ENCODE results near the gene DGKA.
"Not testable (repeated sequence)": the region's sequence is repeated elsewhere in the genome, so short reads cannot be mapped to it uniquely, and the experiment has no call there.

Gene DGKA

GRCh38 chr12:55984861-55985260 lies 53.9 kb downstream of the DGKA start:
- ATAC-seq (replicated peaks): no peak
- H3K4me3 Mint-ChIP-seq: no peak overlapping the region
- no peaks in the 10 kb centered on the region for H3K27me3 Mint-ChIP-seq
- no peaks in the 10 kb centered on the region for H3K9me3 Mint-ChIP-seq
- DNase-seq: no peak
- H3K4me1 Mint-ChIP-seq: peaks cover 20 to 36% of the 10 kb centered on the region in 2 donors
- peaks cover 31 to 47% of the 10 kb centered on the region in 2 donors for H3K36me3 Mint-ChIP-seq
- H3K27ac Mint-ChIP-seq: no peak overlapping the region

- DNase-seq (no peak), ATAC-seq (replicated peaks) (no peak)
- Mint-ChIP-seq H3K4me1 (peaks cover 18 to 31% of the 10 kb centered on the region in 2 donors), H3K27ac (no peak overlapping the region), H3K4me3 (no peak overlapping the region), H3K27me3 (no peaks in the 10 kb centered on the region), H3K36me3 (peaks cover 31 to 45% of the 10 kb centered on the region in 2 donors), H3K9me3 (no peaks in the 10 kb centered on the region)
Observed at GRCh38 chr12:55985341-55985740, 54.4 kb downstream of the DGKA start.

DNA sequence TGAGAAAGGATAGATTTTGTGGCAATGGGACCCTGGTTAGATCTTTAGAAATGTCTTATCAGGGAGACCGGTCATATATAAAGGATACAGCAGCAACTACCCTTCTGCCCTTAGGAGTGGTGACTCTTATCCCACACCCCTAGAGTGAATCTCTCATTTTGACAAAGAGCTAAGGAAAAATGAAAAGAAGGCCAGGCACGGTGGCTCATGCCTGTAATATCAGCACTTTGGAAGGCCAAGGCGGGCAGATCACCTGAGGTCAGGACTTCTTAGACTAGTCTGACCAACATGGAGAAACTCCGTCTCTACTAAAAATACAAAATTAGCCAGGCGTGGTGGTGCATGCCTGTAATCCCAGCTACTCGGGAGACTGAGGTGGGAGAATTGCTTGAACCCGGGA lies 55.0 kb downstream of the DGKA start:
- not testable (repeated sequence) for DNase-seq; H3K4me3 Mint-ChIP-seq; H3K9me3 Mint-ChIP-seq; H3K27me3 Mint-ChIP-seq; ATAC-seq (replicated peaks); H3K27ac Mint-ChIP-seq
- Mint-ChIP-seq H3K36me3 (peaks cover 31 to 46% of the 10 kb centered on the region in 2 donors), H3K4me1 (peaks cover 18 to 25% of the 10 kb centered on the region in 2 donors)

DNA sequence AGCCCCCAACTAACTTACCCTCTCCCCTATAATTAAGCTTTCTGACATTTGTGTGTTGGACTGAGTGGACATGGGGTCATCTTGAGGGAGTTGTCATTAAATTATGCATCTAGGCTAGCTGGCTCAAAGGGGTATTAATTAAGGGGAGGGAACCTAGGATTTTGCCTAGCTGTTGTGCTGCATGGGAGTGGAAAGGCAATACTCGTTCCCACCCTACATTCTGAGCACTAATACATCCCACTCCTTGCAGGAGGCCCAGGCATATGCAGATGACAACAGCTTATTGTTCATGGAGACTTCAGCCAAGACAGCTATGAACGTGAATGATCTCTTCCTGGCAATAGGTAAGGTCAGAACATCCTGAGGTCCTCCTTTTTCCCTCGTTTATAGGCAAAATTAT lies 60.1 kb downstream of the DGKA start:
- H3K27me3 Mint-ChIP-seq: no peaks in the 10 kb centered on the region
- DNase-seq (no peak), ATAC-seq (replicated peaks) (no peak)
- H3K4me3 Mint-ChIP-seq: no peak overlapping the region
- H3K36me3 Mint-ChIP-seq: peaks cover 40 to 54% of the 10 kb centered on the region in 2 donors
- H3K9me3 Mint-ChIP-seq: no peaks in the 10 kb centered on the region
- H3K4me1 Mint-ChIP-seq: peaks cover 2 to 4% of the 10 kb centered on the region in 2 donors
- no peak overlapping the region for H3K27ac Mint-ChIP-seq

DNA sequence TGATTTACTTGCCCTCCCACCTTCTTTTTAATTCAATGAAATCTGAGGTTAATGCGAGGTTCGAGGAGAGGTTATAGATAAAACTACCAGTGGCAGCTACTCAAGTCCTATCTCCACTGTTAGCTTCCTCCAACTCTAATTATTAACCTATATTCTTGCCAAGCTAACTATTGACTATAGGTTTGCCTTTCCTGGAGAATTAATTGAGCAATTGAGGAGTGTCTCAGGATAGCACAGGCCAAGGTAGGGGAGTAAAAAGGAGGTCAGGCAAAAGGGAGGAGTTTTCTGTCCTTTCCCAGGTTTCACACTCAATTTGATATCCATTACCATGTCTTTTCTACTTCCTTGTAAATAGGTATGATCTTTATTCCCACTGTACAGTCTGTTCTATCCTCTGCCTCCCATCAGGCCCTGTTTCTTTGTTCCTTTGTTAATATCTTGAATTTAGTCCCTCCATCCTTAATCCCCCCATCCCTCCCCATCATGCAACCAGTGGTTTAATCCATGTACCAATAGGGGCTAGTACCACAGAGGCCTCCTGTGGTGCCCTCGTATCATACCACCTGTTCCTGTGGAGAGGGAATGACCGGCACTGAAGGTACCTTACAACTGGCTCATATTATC lies 62.4 kb downstream of the DGKA start:
- no peaks in the 10 kb centered on the region for H3K9me3 Mint-ChIP-seq
- peaks cover 37 to 53% of the 10 kb centered on the region in 2 donors for H3K36me3 Mint-ChIP-seq
- no peak for ATAC-seq (replicated peaks)
- peaks cover 12 to 19% of the 10 kb centered on the region in 2 donors for H3K4me1 Mint-ChIP-seq
- H3K4me3 Mint-ChIP-seq: no peak overlapping the region
- H3K27ac Mint-ChIP-seq: peak overlapping the region; percentile 25
- DNase-seq: no peak
- H3K27me3 Mint-ChIP-seq: peaks cover 0 to 6% of the 10 kb centered on the region in 2 donors

DNA sequence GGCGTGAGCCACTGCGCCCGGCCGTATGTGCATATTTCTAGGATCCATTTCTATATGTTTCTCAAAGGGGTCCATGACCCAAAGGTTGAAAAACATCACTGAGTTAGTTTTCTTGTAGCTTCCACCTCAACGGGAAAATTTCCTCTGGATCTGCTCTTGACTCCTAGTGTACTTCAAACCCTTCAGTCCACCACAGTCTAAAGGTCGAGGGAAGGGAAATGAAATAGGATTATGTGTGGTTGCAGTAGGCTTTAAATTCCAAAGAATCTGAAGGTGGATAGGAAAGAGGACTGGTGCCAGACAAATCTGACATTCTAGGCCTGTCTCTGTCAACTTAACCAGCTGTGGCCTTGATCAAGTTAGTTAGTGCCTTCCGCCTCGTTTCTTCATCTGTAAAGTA lies 64.4 kb downstream of the DGKA start:
- H3K4me1 Mint-ChIP-seq: peaks cover 12 to 19% of the 10 kb centered on the region in 2 donors
- DNase-seq: no peak
- peaks cover 33 to 47% of the 10 kb centered on the region in 2 donors for H3K36me3 Mint-ChIP-seq
- no peak overlapping the region for H3K4me3 Mint-ChIP-seq
- ATAC-seq (replicated peaks): no peak
- peaks cover 0 to 6% of the 10 kb centered on the region in 2 donors for H3K27me3 Mint-ChIP-seq
- H3K9me3 Mint-ChIP-seq: no peaks in the 10 kb centered on the region
- no peak overlapping the region for H3K27ac Mint-ChIP-seq

GRCh38 chr12:55996201-55996714 lies 65.3 kb downstream of the DGKA start:
- peaks cover 0 to 6% of the 10 kb centered on the region in 2 donors for H3K27me3 Mint-ChIP-seq
- H3K36me3 Mint-ChIP-seq: peaks cover 25 to 38% of the 10 kb centered on the region in 2 donors
- ATAC-seq (replicated peaks): peak; percentile 20 to 29
- peak overlapping the region; percentile 99 for H3K4me3 Mint-ChIP-seq
- H3K9me3 Mint-ChIP-seq: no peaks in the 10 kb centered on the region
- peak; percentile 23 for DNase-seq
- peak overlapping the region; percentile 71 for H3K27ac Mint-ChIP-seq
- peaks cover 12 to 19% of the 10 kb centered on the region in 2 donors for H3K4me1 Mint-ChIP-seq

DNA sequence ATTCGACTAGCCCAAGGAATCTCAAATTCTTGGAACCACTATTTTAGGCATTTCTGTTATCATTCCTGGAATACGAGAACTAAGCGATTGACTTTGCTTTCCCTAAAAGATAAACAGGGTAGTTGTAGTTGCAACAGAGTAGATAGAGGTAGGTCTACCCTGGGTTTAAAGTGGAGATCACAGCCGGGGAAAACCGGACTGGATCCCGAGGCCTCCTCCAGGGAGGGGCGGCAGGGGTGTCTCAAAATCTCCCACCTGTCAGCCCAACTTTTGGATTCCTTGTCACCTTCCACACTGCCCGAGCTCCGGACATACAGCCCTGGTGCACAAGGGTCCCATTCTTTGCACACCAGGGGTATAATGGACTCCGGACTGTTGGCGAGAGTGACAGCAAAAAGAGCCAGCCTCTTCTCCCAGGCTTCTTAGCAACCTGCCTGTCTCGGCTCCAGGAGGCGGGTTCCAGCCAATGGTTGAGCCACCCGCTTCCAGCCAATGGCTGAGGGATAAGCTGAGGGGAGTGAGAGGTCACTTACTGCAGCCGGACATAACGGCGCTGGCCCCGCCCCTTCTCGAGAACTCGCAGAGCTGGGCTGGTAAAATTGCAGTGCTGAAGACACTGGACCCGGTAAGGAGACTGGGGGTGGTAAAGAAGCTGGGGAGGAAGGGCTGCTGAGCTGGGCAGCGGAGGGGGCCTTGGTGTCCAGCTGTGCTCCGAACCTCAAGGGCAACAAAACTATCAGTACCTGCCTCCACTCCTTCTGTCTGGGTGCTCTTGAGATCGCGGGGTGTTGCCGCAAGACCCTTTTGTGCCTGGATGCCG lies 66.0 kb downstream of the DGKA start, which contains the start of gene SUOX:
SUOX (plus strand) TSS at position 562 of the 820 bp plus-strand sequence. CDS start 4,946 bp downstream, outside the sequence.
- peaks cover 12 to 19% of the 10 kb centered on the region in 2 donors for H3K4me1 Mint-ChIP-seq
- peak within 1 kb of the TSS; percentile 99 for H3K4me3 Mint-ChIP-seq
- peak; percentile 82 for DNase-seq
- H3K27me3 Mint-ChIP-seq: peaks cover 0 to 6% of the 10 kb centered on the region in 2 donors
- H3K9me3 Mint-ChIP-seq: no peaks in the 10 kb centered on the region
- H3K27ac Mint-ChIP-seq: peak within 1 kb of the TSS; percentile 92
- peak; percentile 99 for ATAC-seq (replicated peaks)
- peaks cover 24 to 32% of the 10 kb centered on the region in 2 donors for H3K36me3 Mint-ChIP-seq

DNA sequence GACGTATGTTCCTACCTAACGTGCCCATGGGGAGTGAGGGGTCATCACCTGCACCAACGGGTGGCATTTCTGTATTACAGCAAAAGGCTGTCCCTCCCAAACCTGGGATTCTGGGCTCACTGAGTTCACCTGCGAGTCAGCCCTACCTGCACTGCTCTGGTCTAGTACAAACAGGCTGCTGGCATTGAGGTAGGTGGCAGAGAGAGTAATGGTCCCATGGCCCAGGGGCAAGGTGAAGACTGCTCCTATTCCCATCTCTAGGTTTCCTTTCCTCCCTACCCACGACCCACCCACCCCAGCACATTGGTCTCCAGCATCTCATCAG lies 66.5 kb downstream of the DGKA start:
- no peak for DNase-seq
- H3K27ac Mint-ChIP-seq: peak overlapping the region; percentile 92
- peaks cover 0 to 6% of the 10 kb centered on the region in 2 donors for H3K27me3 Mint-ChIP-seq

GRCh38 chr12:55999522-55999921 lies 68.6 kb downstream of the DGKA start:
- not testable (repeated sequence) for H3K27me3 Mint-ChIP-seq; H3K9me3 Mint-ChIP-seq; ATAC-seq (replicated peaks); H3K4me3 Mint-ChIP-seq; DNase-seq; H3K27ac Mint-ChIP-seq
- peaks cover 21 to 22% of the 10 kb centered on the region in 2 donors for H3K36me3 Mint-ChIP-seq
- H3K4me1 Mint-ChIP-seq: peaks cover 15 to 19% of the 10 kb centered on the region in 2 donors

More for the DNA sequence above, 66.5 kb downstream of the DGKA start:
- Mint-ChIP-seq H3K4me3 (peak overlapping the region; percentile 99), H3K36me3 (peaks cover 22 to 29% of the 10 kb centered on the region in 2 donors), H3K9me3 (no peaks in the 10 kb centered on the region), H3K4me1 (peaks cover 12 to 19% of the 10 kb centered on the region in 2 donors)
- ATAC-seq (replicated peaks): peak; percentile 24 to 27

DNA sequence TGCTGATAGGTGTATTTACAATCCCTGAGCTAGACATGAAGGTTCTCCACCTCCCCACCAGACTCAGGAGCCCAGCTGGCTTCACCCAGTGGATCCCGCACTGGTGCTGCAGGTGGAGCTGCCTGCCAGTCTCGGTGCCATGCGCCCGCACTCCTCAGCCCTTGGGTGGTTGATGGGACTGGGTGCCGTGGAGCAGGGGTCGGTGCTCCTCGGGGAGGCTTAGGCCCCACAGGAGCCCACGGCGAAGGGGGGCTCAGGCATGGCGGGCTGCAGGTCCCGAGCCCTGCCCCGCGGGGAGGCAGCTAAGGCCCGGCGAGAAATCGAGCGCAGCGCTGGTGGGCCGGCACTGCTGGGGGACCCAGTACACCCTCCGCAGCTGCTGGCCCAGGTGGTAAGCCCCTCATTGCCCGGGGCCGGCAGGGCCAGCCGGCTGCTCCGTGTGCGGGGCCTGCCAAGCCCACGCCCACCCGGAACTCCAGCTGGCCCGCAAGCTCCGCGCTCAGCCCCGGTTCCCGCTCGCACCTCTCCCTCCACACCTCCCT lies 69.1 kb downstream of the DGKA start:
- not testable (repeated sequence) for H3K27ac Mint-ChIP-seq, H3K4me3 Mint-ChIP-seq

GRCh38 chr12:56001487-56002100 lies 70.6 kb downstream of the DGKA start:
- H3K4me3 Mint-ChIP-seq: no peak overlapping the region
- ATAC-seq (replicated peaks) (no peak), DNase-seq (no peak)
- H3K36me3 Mint-ChIP-seq: peaks cover 23 to 26% of the 10 kb centered on the region in 2 donors
- H3K27me3 Mint-ChIP-seq: peaks cover 0 to 6% of the 10 kb centered on the region in 2 donors
- H3K4me1 Mint-ChIP-seq: peaks cover 13 to 18% of the 10 kb centered on the region in 2 donors
- no peaks in the 10 kb centered on the region for H3K9me3 Mint-ChIP-seq
- no peak overlapping the region for H3K27ac Mint-ChIP-seq

More for the DNA sequence above, 69.1 kb downstream of the DGKA start:
- not testable (repeated sequence) for DNase-seq; H3K9me3 Mint-ChIP-seq; H3K27me3 Mint-ChIP-seq; ATAC-seq (replicated peaks)
- Mint-ChIP-seq H3K4me1 (peaks cover 16 to 19% of the 10 kb centered on the region in 2 donors), H3K36me3 (peaks cover 23 to 26% of the 10 kb centered on the region in 2 donors)

- H3K9me3 Mint-ChIP-seq; H3K27ac Mint-ChIP-seq; H3K4me3 Mint-ChIP-seq; DNase-seq; ATAC-seq (replicated peaks); H3K27me3 Mint-ChIP-seq: not testable (repeated sequence)
- Mint-ChIP-seq H3K36me3 (peaks cover 22 to 27% of the 10 kb centered on the region in 2 donors), H3K4me1 (peaks cover 11 to 20% of the 10 kb centered on the region in 2 donors)
Observed at GRCh38 chr12:56003376-56003775, 72.4 kb downstream of the DGKA start.

Data from stimulated activated naive B cell treated with anti-CD40 and anti-IgM and Interleukin-4, amounts not matched to agents 10 μg/mL and 1 μg/mL and 100 μg/mL, for 72 hours (primary cell).